MM.1S (cell line): ENCODE measurements around the gene KATNAL2.
"Not testable (repeated sequence)": the region's sequence is repeated elsewhere in the genome, so short reads cannot be mapped to it uniquely, and the experiment has no call there.

ENCODE experiments used
- DNase-seq: peaks from one replicate; pipeline ENCODE4 v3.0.0-alpha.2; 2015
- H2AFZ ChIP-seq: fragments of 300-600 bp; sonication (generic); 2 replicates; pipeline ENCODE4 v1.6.0; 2016; ENCODE audit warnings: antibody characterized with exemption, low read length
- H3F3A ChIP-seq: fragments of 300-600 bp; sonication (generic); 2 replicates; pipeline ENCODE4 v1.6.1; 2016; ENCODE audit warnings: mild to moderate bottlenecking, antibody characterized with exemption, low read length, moderate library complexity, mixed read lengths; ENCODE audit not compliant: insufficient read depth
- H3K27ac ChIP-seq: fragments of 300-600 bp; sonication (generic); 2 replicates; pipeline ENCODE4 v1.5.1; 2016; ENCODE audit warnings: mild to moderate bottlenecking, low read length
- H3K27me3 ChIP-seq: fragments of 300-600 bp; sonication (generic); replicated peaks from 2 replicates; pipeline ENCODE4 v1.6.0; 2016; ENCODE audit warnings: low read length; ENCODE audit not compliant: insufficient read depth
- H3K36me3 ChIP-seq: fragments of 300-600 bp; sonication (generic); replicated peaks from 2 replicates; pipeline ENCODE4 v1.6.1; 2016; ENCODE audit warnings: mild to moderate bottlenecking, low read length, mixed read lengths; ENCODE audit not compliant: insufficient read depth
- H3K4me1 ChIP-seq: fragments of 300-600 bp; sonication (generic); 2 replicates; pipeline ENCODE4 v1.6.1; 2016; ENCODE audit warnings: low read length, mixed read lengths
- H3K4me2 ChIP-seq: fragments of 300-600 bp; sonication (generic); 2 replicates; pipeline ENCODE4 v1.6.0; 2016; ENCODE audit warnings: low read depth, low read length
- H3K4me3 ChIP-seq: fragments of 300-600 bp; sonication (generic); 2 replicates; pipeline ENCODE4 v1.5.1; 2016; ENCODE audit warnings: low read length, mixed read lengths
- H3K79me2 ChIP-seq: fragments of 300-600 bp; sonication (generic); 2 replicates; pipeline ENCODE4 v1.6.1; 2016; ENCODE audit warnings: mixed run types, low read length, mixed read lengths
- H3K9ac ChIP-seq: fragments of 300-600 bp; sonication (generic); 2 replicates; pipeline ENCODE4 v1.6.1; 2016; ENCODE audit warnings: low read length, mixed read lengths
- H3K9me2 ChIP-seq: fragments of 300-600 bp; sonication (generic); replicated peaks from 2 replicates; pipeline ENCODE4 v1.6.1; 2016; ENCODE audit warnings: mild to moderate bottlenecking, low read length, mixed read lengths; ENCODE audit not compliant: insufficient read depth
- H3K9me3 ChIP-seq: fragments of 300-600 bp; sonication (generic); replicated peaks from 2 replicates; pipeline ENCODE4 v1.6.1; 2016; ENCODE audit warnings: mild to moderate bottlenecking, low read length, mixed read lengths; ENCODE audit not compliant: insufficient read depth
- H4K20me1 ChIP-seq: fragments of 300-600 bp; sonication (generic); 2 replicates; pipeline ENCODE4 v1.6.1; 2016; ENCODE audit warnings: mild to moderate bottlenecking, low read length, moderate library complexity, mixed read lengths; ENCODE audit not compliant: insufficient read depth
- CTCF ChIP-seq: fragments of 300-600 bp; sonication (generic); IDR thresholded peaks from 2 replicates; pipeline ENCODE4 v1.5.1; 2016; ENCODE audit warnings: antibody characterized with exemption, low read length, mixed read lengths
- EZH2 ChIP-seq: fragments of 300-600 bp; sonication (generic); optimal IDR thresholded peaks from 2 replicates; pipeline ENCODE3; 2017; ENCODE audit warnings: low read depth, mild to moderate bottlenecking, antibody characterized with exemption, low read length, mixed read lengths
- EZH2phosphoT487 ChIP-seq: fragments of 300-600 bp; sonication (generic); IDR thresholded peaks from 2 replicates; pipeline ENCODE4 v1.6.1; 2018; ENCODE audit warnings: antibody characterized with exemption, low read length

Gene KATNAL2

GRCh38 chr18:46953195-46953594 is 35.8 kb downstream of the KATNAL2 start:
- no peaks in the 10 kb centered on the region for H3K4me1 ChIP-seq
- H3K9me3 ChIP-seq: no peaks in the 10 kb centered on the region
- H3K9ac ChIP-seq: no peak overlapping the region
- H3K9me2 ChIP-seq: no peaks in the 10 kb centered on the region
- H3F3A ChIP-seq: no peaks in the 10 kb centered on the region
- H3K4me3 ChIP-seq: no peak overlapping the region
- no peaks in the 10 kb centered on the region for H3K36me3 ChIP-seq
- no peak overlapping the region for H2AFZ ChIP-seq
- H4K20me1 ChIP-seq: no peaks in the 10 kb centered on the region
- H3K79me2 ChIP-seq: no peaks in the 10 kb centered on the region
- H3K27me3 ChIP-seq: no peaks in the 10 kb centered on the region
- no peak overlapping the region for H3K4me2 ChIP-seq
- TF ChIP-seq EZH2 (no peak), CTCF (no peak), EZH2phosphoT487 (no peak)
- DNase-seq: no peak
- no peak overlapping the region for H3K27ac ChIP-seq

GRCh38 chr18:46958209-46958608 is 40.8 kb downstream of the KATNAL2 start:
- DNase-seq: no peak
- Histone ChIP-seq H3K36me3 (no peaks in the 10 kb centered on the region), H3F3A (no peaks in the 10 kb centered on the region), H3K79me2 (no peaks in the 10 kb centered on the region), H3K27me3 (no peaks in the 10 kb centered on the region), H3K9me2 (no peaks in the 10 kb centered on the region), H3K27ac (no peak overlapping the region), H3K9ac (no peak overlapping the region), H3K4me1 (no peaks in the 10 kb centered on the region), H3K9me3 (no peaks in the 10 kb centered on the region), H2AFZ (no peak overlapping the region), H3K4me3 (no peak overlapping the region), H4K20me1 (no peaks in the 10 kb centered on the region), H3K4me2 (no peak overlapping the region)
- TF ChIP-seq EZH2 (no peak), EZH2phosphoT487 (no peak), CTCF (no peak)

- H3K27me3 ChIP-seq, H3F3A ChIP-seq, H4K20me1 ChIP-seq, DNase-seq, H3K9ac ChIP-seq, H3K4me1 ChIP-seq, H3K36me3 ChIP-seq, H3K27ac ChIP-seq, H3K4me3 ChIP-seq, H3K9me3 ChIP-seq, H3K4me2 ChIP-seq, H3K79me2 ChIP-seq, H2AFZ ChIP-seq, H3K9me2 ChIP-seq: not testable (repeated sequence)
Observed at GRCh38 chr18:46963656-46964578, 46.5 kb downstream of the KATNAL2 start.

- H3K4me3 ChIP-seq, H3K9ac ChIP-seq, H3K9me3 ChIP-seq, H3K4me2 ChIP-seq, H3K36me3 ChIP-seq, H3K27me3 ChIP-seq, H3K9me2 ChIP-seq, H2AFZ ChIP-seq, H3K4me1 ChIP-seq, H4K20me1 ChIP-seq, H3K79me2 ChIP-seq, H3K27ac ChIP-seq, H3F3A ChIP-seq, DNase-seq: not testable (repeated sequence)
Observed at GRCh38 chr18:46964579-46965293, 47.3 kb downstream of the KATNAL2 start.

GRCh38 chr18:46966266-46966665 is 48.9 kb downstream of the KATNAL2 start:
- not testable (repeated sequence) for H3K4me3 ChIP-seq, H2AFZ ChIP-seq, DNase-seq, H3K27ac ChIP-seq, H3K9ac ChIP-seq, H3K27me3 ChIP-seq, H3K79me2 ChIP-seq, H3K4me1 ChIP-seq, H3F3A ChIP-seq, H3K4me2 ChIP-seq, H4K20me1 ChIP-seq, H3K36me3 ChIP-seq, H3K9me2 ChIP-seq, H3K9me3 ChIP-seq

- H3K4me3 ChIP-seq, H3K27ac ChIP-seq, H3K79me2 ChIP-seq, H4K20me1 ChIP-seq, H3F3A ChIP-seq, H2AFZ ChIP-seq, H3K4me1 ChIP-seq, H3K9me3 ChIP-seq, H3K4me2 ChIP-seq, H3K9me2 ChIP-seq, DNase-seq, H3K27me3 ChIP-seq, H3K9ac ChIP-seq, H3K36me3 ChIP-seq: not testable (repeated sequence)
Observed at GRCh38 chr18:46969551-46969950, 52.1 kb downstream of the KATNAL2 start.
